Measurements from ENCODE around the gene EDNRA.

The EDNRA gene

GRCh38 chr4:147463065-147463464, 17.8 kb upstream of the EDNRA start:
- Histone ChIP-seq H3F3A (ENCODE audit: insufficient read depth, low read length) (no peaks in the 10 kb centered on the region), H3K79me2 (ENCODE audit: insufficient read depth, low read length) (no peaks in the 10 kb centered on the region), H3K36me3 (ENCODE audit: insufficient read depth, low read length) (no peaks in the 10 kb centered on the region), H3K9ac (ENCODE audit: low read length) (no peak overlapping the region), H3K27ac (ENCODE audit: low read depth, low read length, poor library complexity, severe bottlenecking) (no peak overlapping the region), H3K4me2 (ENCODE audit: low read length) (no peak overlapping the region), H2AFZ (ENCODE audit: low read length) (no peak overlapping the region), H4K20me1 (ENCODE audit: insufficient read depth, low read length) (no peaks in the 10 kb centered on the region), H3K9me3 (ENCODE audit: low read length) (no peaks in the 10 kb centered on the region), H3K9me2 (ENCODE audit: low read depth, low read length) (no peaks in the 10 kb centered on the region), H3K4me3 (ENCODE audit: low read depth, low read length, poor library complexity, severe bottlenecking) (no peak overlapping the region), H3K4me1 (ENCODE audit: insufficient read depth, low read length, severe bottlenecking) (no peaks in the 10 kb centered on the region), H3K27me3 (ENCODE audit: insufficient read depth, low read length) (no peaks in the 10 kb centered on the region)
- TF ChIP-seq EZH2 (IDR thresholded peaks at IDR 0.05; ENCODE audit: borderline replicate concordance, low read length), result no peak
- TF ChIP-seq CTCF (IDR thresholded peaks at IDR 0.05; ENCODE audit: low read length), result no peak

GRCh38 chr4:147465461-147465860, 15.4 kb upstream of the EDNRA start:
- no peaks in the 10 kb centered on the region for H3K9me3 ChIP-seq (ENCODE audit: low read length)
- no peaks in the 10 kb centered on the region for H3K4me1 ChIP-seq (ENCODE audit: insufficient read depth, low read length, severe bottlenecking)
- H3K36me3 ChIP-seq (ENCODE audit: insufficient read depth, low read length), result no peaks in the 10 kb centered on the region
- H4K20me1 ChIP-seq (ENCODE audit: insufficient read depth, low read length), result no peaks in the 10 kb centered on the region
- no peaks in the 10 kb centered on the region for H3K9me2 ChIP-seq (ENCODE audit: low read depth, low read length)
- no peaks in the 10 kb centered on the region for H3K27me3 ChIP-seq (ENCODE audit: insufficient read depth, low read length)
- no peak for TF ChIP-seq EZH2 (IDR thresholded peaks at IDR 0.05; ENCODE audit: borderline replicate concordance, low read length)
- no peak for TF ChIP-seq CTCF (IDR thresholded peaks at IDR 0.05; ENCODE audit: low read length)
- H3K4me2 ChIP-seq (ENCODE audit: low read length), result no peak overlapping the region
- no peak overlapping the region for H2AFZ ChIP-seq (ENCODE audit: low read length)
- no peak overlapping the region for H3K4me3 ChIP-seq (ENCODE audit: low read depth, low read length, poor library complexity, severe bottlenecking)
- H3K27ac ChIP-seq (ENCODE audit: low read depth, low read length, poor library complexity, severe bottlenecking), result no peak overlapping the region
- no peaks in the 10 kb centered on the region for H3F3A ChIP-seq (ENCODE audit: insufficient read depth, low read length)
- no peaks in the 10 kb centered on the region for H3K79me2 ChIP-seq (ENCODE audit: insufficient read depth, low read length)
- no peak overlapping the region for H3K9ac ChIP-seq (ENCODE audit: low read length)

- Histone ChIP-seq H3K4me2 (ENCODE audit: low read length) (no peak overlapping the region), H3K27me3 (ENCODE audit: insufficient read depth, low read length) (no peaks in the 10 kb centered on the region), H2AFZ (ENCODE audit: low read length) (no peak overlapping the region)
Measured at GRCh38 chr4:147477439-147477838, 3.5 kb upstream of the EDNRA start.

More at GRCh38 chr4:147477439-147477838, 3.5 kb upstream of the EDNRA start:
- H3K4me3 ChIP-seq (ENCODE audit: low read depth, low read length, poor library complexity, severe bottlenecking), result no peak overlapping the region
- no peaks in the 10 kb centered on the region for H3K36me3 ChIP-seq (ENCODE audit: insufficient read depth, low read length)
- H3K27ac ChIP-seq (ENCODE audit: low read depth, low read length, poor library complexity, severe bottlenecking), result no peak overlapping the region
- no peaks in the 10 kb centered on the region for H3F3A ChIP-seq (ENCODE audit: insufficient read depth, low read length)
- H3K4me1 ChIP-seq (ENCODE audit: insufficient read depth, low read length, severe bottlenecking), result no peaks in the 10 kb centered on the region
- no peaks in the 10 kb centered on the region for H3K79me2 ChIP-seq (ENCODE audit: insufficient read depth, low read length)
- no peak overlapping the region for H3K9ac ChIP-seq (ENCODE audit: low read length)
- TF ChIP-seq EZH2 (IDR thresholded peaks at IDR 0.05; ENCODE audit: borderline replicate concordance, low read length), result no peak
- TF ChIP-seq CTCF (IDR thresholded peaks at IDR 0.05; ENCODE audit: low read length), result no peak
- no peaks in the 10 kb centered on the region for H4K20me1 ChIP-seq (ENCODE audit: insufficient read depth, low read length)
- H3K9me2 ChIP-seq (ENCODE audit: low read depth, low read length), result no peaks in the 10 kb centered on the region
- no peaks in the 10 kb centered on the region for H3K9me3 ChIP-seq (ENCODE audit: low read length)

All from OCI-LY1 (cell line).